ENCODE results near the gene ZSWIM6. TPM values are rescaled to one million over a fixed set of nuclear protein-coding genes. Genes with fewer than 3 reads are reported as not detected.

The ZSWIM6 gene
- total and polyA plus RNA-seq, 2 of the 4 experiments (the other 2 are of a cell fraction), result 10.8 to 14.1 TPM

- ChIA-PET POLR2A (ENCODE audit: unreplicated experiment) (no interaction called here), CTCF (no interaction called here)
- H4K20me1 ChIP-seq (ENCODE audit: insufficient read depth, low read length), result no peaks in the 10 kb centered on the region
- WGBS, 2 experiments (ENCODE audit: extremely low coverage in 2 of 2, insufficient read length in 1 of 2), result 93% methylated on average over 3 of the region's 8 CpGs; no CpG with 5 or more reads in 1 of the 2 experiments
- no peak overlapping the region for H3K18ac ChIP-seq (ENCODE audit: low read depth, low read length)
- no peak overlapping the region for H3K27ac ChIP-seq (ENCODE audit: insufficient read depth, low read length)
- no peak overlapping the region for H2AK9ac ChIP-seq (replicated peaks; ENCODE audit: low read depth, low read length, poor library complexity)
- TF ChIP-seq RAD21 (IDR thresholded peaks at IDR 0.05; ENCODE audit: low read length) (no peak), CHD1 (IDR thresholded peaks at IDR 0.05; ENCODE audit: low read depth, low read length) (no peak), MAFK (IDR thresholded peaks at IDR 0.05; ENCODE audit: low read depth, low read length) (no peak), POLR2A (IDR thresholded peaks at IDR 0.05; ENCODE audit: low read depth, low read length) (no peak)
- H3K9me3 ChIP-seq (ENCODE audit: control insufficient read depth, insufficient read depth, low read length), result no peaks in the 10 kb centered on the region
- no TSS peak for BruUV-seq (replicated peaks)
- H2BK5ac ChIP-seq (ENCODE audit: low read depth, low read length, poor library complexity, severe bottlenecking), result no peak overlapping the region
- no peak overlapping the region for H3K23ac ChIP-seq (ENCODE audit: low read depth, low read length)
- H4K8ac ChIP-seq (ENCODE audit: low read depth in 2 of 2, low read length in 2 of 2), result no peak overlapping the region
- H3K79me1 ChIP-seq (ENCODE audit: low read depth in 1 of 2, low read length in 2 of 2), result no peaks in the 10 kb centered on the region
- H3K4me2 ChIP-seq (ENCODE audit: low read depth, low read length), result no peak overlapping the region
- H3K9me1 ChIP-seq (ENCODE audit: insufficient read depth, low read length), result 0 out of 2 replicates have a peak, but pooled peaks cover 3% of the 10 kb centered on the region
- intact Hi-C loops (cut with micrococcal nuclease) (no loop called here), in situ Hi-C loops (cut with MboI; ENCODE audit: low sequenced_read_pairs) (no loop called here), dilution Hi-C loops (cut with HindIII; ENCODE audit: low sequenced_read_pairs, unreplicated experiment) (no loop called here)
- DNase-seq (no peak), ATAC-seq (ENCODE audit: low read depth) (no peak)
- H3K4me1 ChIP-seq (ENCODE audit: control insufficient read depth, insufficient read depth, low read length), result no peaks in the 10 kb centered on the region
- no peak overlapping the region for H2AFZ ChIP-seq (replicated peaks; ENCODE audit: low read length, poor library complexity)
- peaks cover 8% of the 10 kb centered on the region for H3K27me3 ChIP-seq (ENCODE audit: control insufficient read depth, insufficient read depth, low read length)
- H3K36me3 ChIP-seq (ENCODE audit: control insufficient read depth, insufficient read depth, low read length), result no peaks in the 10 kb centered on the region
- no peak overlapping the region for H4K5ac ChIP-seq (ENCODE audit: low read depth, low read length)
- no peak overlapping the region for H3K56ac ChIP-seq (ENCODE audit: extremely low read depth, insufficient read depth, low read length)
- no peak overlapping the region for H3K14ac ChIP-seq (replicated peaks; ENCODE audit: low read depth, low read length)
- no peak overlapping the region for H2BK20ac ChIP-seq (ENCODE audit: low read depth, low read length)
- no peak overlapping the region for H2AK5ac ChIP-seq (ENCODE audit: low read depth, low read length)
- H2BK15ac ChIP-seq (ENCODE audit: low read depth, low read length), result no peak overlapping the region
- H3K4ac ChIP-seq (ENCODE audit: low read depth, low read length), result no peak overlapping the region
- H4K91ac ChIP-seq (ENCODE audit: insufficient read depth, low read depth, low read length), result no peak overlapping the region
- no peak overlapping the region for H3K9ac ChIP-seq (ENCODE audit: low read depth, low read length)
- H2BK120ac ChIP-seq (ENCODE audit: low read depth, low read length), result no peak overlapping the region
- H3K4me3 ChIP-seq (ENCODE audit: insufficient read depth, low read depth, low read length), result no peak overlapping the region
Measured at GRCh38 chr5:61569353-61569752, 237.3 kb downstream of the ZSWIM6 start.
